COLO668 (cell line): ENCODE data around the gene NGB.
A peak's percentile ranks its signal among the peaks of the same experiment; 100 is the strongest.
"Not testable (repeated sequence)": the region's sequence is repeated elsewhere in the genome, so short reads cannot be mapped to it uniquely, and the experiment has no call there.

Experiments
- DNase-seq: peaks from one replicate; lab custom pipeline; 2025; ENCODE audit not compliant: unreplicated experiment; lab: John Stamatoyannopoulos, UW

Gene NGB

GRCh38 chr14:77271113-77271710 is at the start of gene NGB:
NGB (minus strand) TSS chr14:77271206; CDS start chr14:77270937, 269 bp downstream.
- peak; percentile 51 for DNase-seq

- DNase-seq, result peak; percentile 97
Observed at GRCh38 chr14:77320238-77320935, 49.4 kb upstream of the NGB start, which contains the start of gene POMT2. POMT2 (minus strand) TSS chr14:77320883; CDS start chr14:77320681, 202 bp downstream.

GRCh38 chr14:77319422-77319821 is 48.4 kb upstream of the NGB start:
- DNase-seq, result no peak

- DNase-seq, result not testable (repeated sequence)
Observed at GRCh38 chr14:77318756-77319155, 47.8 kb upstream of the NGB start.

- no peak for DNase-seq
Observed at GRCh38 chr14:77318006-77318553, 47.1 kb upstream of the NGB start.

- no peak for DNase-seq
Observed at GRCh38 chr14:77316872-77317301, 45.9 kb upstream of the NGB start.

GRCh38 chr14:77316195-77316505 is 45.1 kb upstream of the NGB start:
- DNase-seq, result no peak

GRCh38 chr14:77314539-77315457 is 43.8 kb upstream of the NGB start:
- no peak for DNase-seq

- DNase-seq, result no peak
Observed at GRCh38 chr14:77314043-77314442, 43.0 kb upstream of the NGB start.

- no peak for DNase-seq
Observed at GRCh38 chr14:77313371-77313770, 42.4 kb upstream of the NGB start.

- no peak for DNase-seq
Observed at GRCh38 chr14:77311217-77311616, 40.2 kb upstream of the NGB start.

GRCh38 chr14:77310026-77310425 is 39.0 kb upstream of the NGB start:
- DNase-seq, result no peak

- DNase-seq, result no peak
Observed at GRCh38 chr14:77309131-77309530, 38.1 kb upstream of the NGB start.

GRCh38 chr14:77306851-77307496 is 36.0 kb upstream of the NGB start:
- DNase-seq, result peak; percentile 24

GRCh38 chr14:77306416-77306815 is 35.4 kb upstream of the NGB start:
- no peak for DNase-seq

GRCh38 chr14:77305696-77306095 is 34.7 kb upstream of the NGB start:
- DNase-seq, result no peak

- DNase-seq, result peak; percentile 65
Observed at GRCh38 chr14:77303417-77304156, 32.6 kb upstream of the NGB start.

- peak; percentile 59 for DNase-seq
Observed at GRCh38 chr14:77302926-77303325, 31.9 kb upstream of the NGB start.

- DNase-seq, result peak; percentile 74
Observed at GRCh38 chr14:77301103-77301502, 30.1 kb upstream of the NGB start.

GRCh38 chr14:77299771-77300170 is 28.8 kb upstream of the NGB start:
- DNase-seq, result no peak
